A549 (cell line): ENCODE results near the gene EIF3L. TPM values are rescaled to one million over a fixed set of nuclear protein-coding genes. Genes with fewer than 3 reads are reported as not detected.
"Not testable (repeated sequence)": the region's sequence is repeated elsewhere in the genome, so short reads cannot be mapped to it uniquely, and the experiment has no call there.

Source experiments
- ATAC-seq, 2 experiments: fragments of 200-7000 bp in 1 of 2; fragments of >200 bp in 1 of 2; cut with Nextera tagmentation in 1 of 2; cut with Tn5 transposase in 1 of 2; 3 replicates each; pipeline versions ENCODE4 v1.8.0 to v1.9.1; 2018 to 2020; ENCODE audit warnings: mild to moderate bottlenecking in 1 of 2, moderate library complexity in 1 of 2
- CTCF ChIA-PET: fragments of 300-600 bp; sonication (Branson Sonifier 250); formaldehyde crosslinking; extraction: SDS; loops from one replicate; lab custom pipeline; 2021; ENCODE audit warnings: antibody characterized with exemption, inconsistent platforms; lab: Yijun Ruan, JAX
- POLR2A ChIA-PET: fragments of 350-600 bp; formaldehyde crosslinking; extraction: SDS; loops from one replicate; lab custom pipeline; 2021; ENCODE audit warnings: antibody characterized with exemption, inconsistent platforms; lab: Yijun Ruan, JAX
- DNase-seq, 2 experiments: peaks; one replicate each; pipeline versions ENCODE4 v3.0.0 to v3.0.0-alpha.2; 2011 to 2016; ENCODE audit warnings: low read depth in 1 of 2, low spot score in 1 of 2
- FAIRE-seq: peaks from 2 replicates; lab custom pipeline; 2011; peaks lifted over from hg19 to GRCh38; lab: Jason Lieb, UNC
- H3K27ac ChIP-seq, 2 experiments: fragments of >200 bp; sonication (Bioruptor Twin); formaldehyde crosslinking; 3 replicates each; pipeline ENCODE4 v1.5.1; 2016 to 2017
- H3K4me1 ChIP-seq: fragments of >200 bp; sonication (Bioruptor Twin); formaldehyde crosslinking; 3 replicates; pipeline ENCODE4 v1.6.1; 2016
- H3K4me2 ChIP-seq: fragments of >200 bp; sonication (Bioruptor Twin); formaldehyde crosslinking; 3 replicates; pipeline ENCODE4 v1.6.1; 2016
- H3K4me3 ChIP-seq: fragments of >200 bp; sonication (Bioruptor Twin); formaldehyde crosslinking; 3 replicates; pipeline ENCODE4 v1.5.1; 2016
- H3K9me3 ChIP-seq: fragments of >200 bp; sonication (Bioruptor Twin); formaldehyde crosslinking; 3 replicates; pipeline ENCODE4 v1.6.1; 2016
- ATOH8 ChIP-seq: fragments of 250-450 bp; sonication (Bioruptor Pico); IDR thresholded peaks from 2 replicates; pipeline ENCODE4 v1.5.0; 2020; ENCODE audit warnings: low read depth, mild to moderate bottlenecking, moderate library complexity
- BHLHE40 ChIP-seq: IDR thresholded peaks from 2 replicates; pipeline ENCODE4 v1.6.1; 2012; ENCODE audit warnings: low read depth, low read length, inconsistent platforms
- E2F6 ChIP-seq: IDR thresholded peaks from 2 replicates; pipeline ENCODE4 v1.6.1; 2012; ENCODE audit warnings: low read depth, borderline replicate concordance
- HOXB13 ChIP-seq: fragments of 250-450 bp; sonication (Bioruptor Pico); IDR thresholded peaks from 2 replicates; pipeline ENCODE4 v1.5.0; 2020; ENCODE audit warnings: low read depth, mild to moderate bottlenecking, moderate library complexity
- JUN ChIP-seq, 2 experiments: fragments of >200 bp; sonication (Bioruptor Twin); formaldehyde crosslinking; IDR thresholded peaks; 2 replicates in 1 of 2; 3 replicates in 1 of 2; pipeline ENCODE4 v1.6.1; 2016 to 2017
- MAX ChIP-seq: IDR thresholded peaks from 2 replicates; pipeline ENCODE4 v1.6.1; 2012
- MYC ChIP-seq: IDR thresholded peaks from 2 replicates; pipeline ENCODE4 v1.6.1; 2012; ENCODE audit warnings: mild to moderate bottlenecking, inconsistent platforms, low read length, improper control_type of control experiment, borderline replicate concordance
- PHF8 ChIP-seq: fragments of 200-600 bp; sonication (generic); IDR thresholded peaks from 2 replicates; pipeline ENCODE4 v1.6.1; 2016; ENCODE audit warnings: low read depth, mild to moderate bottlenecking, antibody characterized with exemption, moderate library complexity, borderline replicate concordance
- POLR2A ChIP-seq: IDR thresholded peaks from 2 replicates; pipeline ENCODE4 v1.6.1; 2012; ENCODE audit warnings: mild to moderate bottlenecking, low read length
- TFCP2L1 ChIP-seq: fragments of 250-450 bp; sonication (Bioruptor Pico); IDR thresholded peaks from 2 replicates; pipeline ENCODE4 v1.5.0; 2021; ENCODE audit warnings: mild to moderate bottlenecking
- USF2 ChIP-seq: fragments of 450-650 bp; IDR thresholded peaks from 2 replicates; pipeline ENCODE4 v1.6.1; 2014; ENCODE audit warnings: antibody characterized with exemption
- WGBS: methylation state at CpG from one replicate; pipeline ENCODE4 v1.1.6; 2017; ENCODE audit errors: missing lambda C conversion rate; 5-methylcytosine and 5-hydroxymethylcytosine counted together
- polyA minus RNA-seq: library from RNA; depleted of rRNA, polyadenylated mRNA; stranded (reverse); fragments of >200 nt; gene quantifications from 2 replicates; pipeline ENCODE4 v1.2.3, GENCODE V29; 2011; rRNA and poly(A)+ RNA removed
- polyA plus RNA-seq, 4 experiments: library from polyadenylated mRNA; depleted of rRNA in 3 of 4; stranded (reverse); fragments of >200 nt; fragmentation: RNase III in 1 of 4; extraction: RNeasy Plus Mini Kit Qiagen cat#74134 plus additional on column Dnase treatment in 1 of 4; gene quantifications; 2 replicates in 3 of 4; 3 replicates in 1 of 4; pipeline ENCODE4 v1.2.3, GENCODE V29; 2011 to 2017
- TF ChIP-seq, protein P1 (sequence below): fragments of >200 bp; sonication (Bioruptor Twin); formaldehyde crosslinking; IDR thresholded peaks from 3 replicates; pipeline ENCODE4 v1.6.1; 2016

Gene EIF3L
- polyA plus RNA-seq (2011; rRNA removed) (423 and 493 TPM in 2 replicates), polyA plus RNA-seq (2017; fragmentation: RNase III; extraction: RNeasy Plus Mini Kit Qiagen cat#74134 plus additional on column Dnase treatment) (212 to 222 TPM (median 218 TPM) in 3 replicates), polyA minus RNA-seq (412 and 554 TPM in 2 replicates)
- polyA plus RNA-seq (2012; cell fraction: cytosol; rRNA removed) = 206 and 272 TPM in 2 replicates
- polyA plus RNA-seq (2012; cell fraction: nucleus; rRNA removed) = 133 and 171 TPM in 2 replicates

DNA sequence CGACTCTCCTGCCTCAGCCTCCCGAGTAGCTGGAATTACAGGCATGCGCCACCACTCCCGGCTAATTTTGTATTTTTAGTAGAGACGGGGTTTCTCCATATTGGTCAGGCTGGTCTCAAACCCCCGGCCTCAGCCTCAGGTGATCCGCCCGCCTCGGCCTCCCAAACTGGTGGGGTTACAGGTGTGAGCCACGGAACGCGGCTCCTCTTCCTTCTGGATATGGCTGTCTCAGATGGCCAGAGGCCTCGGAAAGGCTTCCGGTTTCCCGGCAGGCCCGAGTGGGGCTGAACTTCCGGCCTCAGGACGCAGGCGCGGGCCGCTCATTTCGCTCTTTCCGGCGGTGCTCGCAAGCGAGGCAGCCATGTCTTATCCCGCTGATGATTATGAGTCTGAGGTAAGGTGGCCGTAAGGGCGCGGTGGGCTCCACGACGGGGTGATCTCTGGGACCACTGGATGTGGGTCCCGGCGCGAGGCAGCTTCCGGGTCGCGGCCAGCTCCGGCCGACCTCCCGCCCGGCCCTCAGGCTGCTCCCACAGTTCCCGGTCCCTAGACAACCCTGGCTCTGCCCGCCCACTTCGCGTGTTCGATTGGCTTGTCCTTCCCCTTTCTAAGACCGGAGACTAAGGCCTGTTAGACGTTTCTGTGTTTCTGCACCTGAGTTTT, at the start of gene EIF3L:
EIF3L (plus strand) TSS at position 331 of the 663 bp plus-strand sequence; CDS start at position 362, 31 bp downstream.
- peak; percentile 69 for TF ChIP-seq POLR2A
- no peak for TF ChIP-seq TFCP2L1 (CRISPR knock-in tag)
- TF ChIP-seq, protein P1, sequence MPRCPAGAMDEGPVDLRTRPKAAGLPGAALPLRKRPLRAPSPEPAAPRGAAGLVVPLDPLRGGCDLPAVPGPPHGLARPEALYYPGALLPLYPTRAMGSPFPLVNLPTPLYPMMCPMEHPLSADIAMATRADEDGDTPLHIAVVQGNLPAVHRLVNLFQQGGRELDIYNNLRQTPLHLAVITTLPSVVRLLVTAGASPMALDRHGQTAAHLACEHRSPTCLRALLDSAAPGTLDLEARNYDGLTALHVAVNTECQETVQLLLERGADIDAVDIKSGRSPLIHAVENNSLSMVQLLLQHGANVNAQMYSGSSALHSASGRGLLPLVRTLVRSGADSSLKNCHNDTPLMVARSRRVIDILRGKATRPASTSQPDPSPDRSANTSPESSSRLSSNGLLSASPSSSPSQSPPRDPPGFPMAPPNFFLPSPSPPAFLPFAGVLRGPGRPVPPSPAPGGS = peak; percentile 84; the same call in 2 of the 3 replicates
- peak; percentile 82 for TF ChIP-seq MAX
- TF ChIP-seq PHF8 = 0 out of 2 replicates have a peak, but pooled peaks have one; percentile 45
- peak; percentile 69; the same call in 1 of the 2 replicates for TF ChIP-seq E2F6
- 0 out of 2 replicates have a peak, but pooled peaks have one; percentile 8 for TF ChIP-seq MYC
- no peak for TF ChIP-seq ATOH8 (CRISPR knock-in tag)
- TF ChIP-seq JUN (IDR thresholded peaks at IDR 0.05) = peak in 1 of 2 experiments; percentile 90; a peak in 3 of 5 replicates
- peak; percentile 92 to 95 for ATAC-seq
- no peaks in the 10 kb centered on the region for H3K9me3 ChIP-seq
- H3K4me1 ChIP-seq = peaks cover 11% of the 10 kb centered on the region; the same call in 2 of the 3 replicates
- peak within 1 kb of the TSS; percentile 93 to 94 for H3K27ac ChIP-seq
- WGBS = 3% methylated on average over 26 of the region's 49 CpGs
- H3K4me2 ChIP-seq = peak within 1 kb of the TSS; percentile 98
- FAIRE-seq = no peak
- peak; percentile 90 for DNase-seq
- CTCF ChIA-PET = interaction anchor here (4.7 kb wide), 1 partner anchor 14 kb away, joined by 46 read pairs; no protein-coding TSS in a partner anchor
- peak within 1 kb of the TSS; percentile 86 for H3K4me3 ChIP-seq
- POLR2A ChIA-PET = no interaction called here

DNA sequence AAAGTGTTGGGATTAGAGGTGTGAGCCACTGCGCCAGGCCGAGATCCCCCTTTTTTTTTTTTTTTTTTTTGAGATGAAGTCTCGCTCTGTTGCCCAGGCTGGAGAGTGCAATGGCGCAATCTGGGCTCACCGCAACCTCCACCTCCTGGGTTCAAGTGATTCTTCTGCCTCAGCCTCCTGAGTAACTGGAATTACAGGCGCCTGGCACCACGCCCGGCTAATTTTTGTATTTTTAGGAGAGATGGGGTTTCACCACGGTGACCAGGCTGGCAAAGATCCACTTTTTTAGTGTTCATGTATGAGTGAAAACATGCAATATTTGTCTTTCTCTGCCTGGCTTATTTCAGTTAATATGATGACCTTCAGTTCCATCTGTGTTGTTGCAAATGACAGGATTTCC, 49.2 kb upstream of the EIF3L start:
- ATAC-seq, H3K4me2 ChIP-seq, FAIRE-seq, H3K27ac ChIP-seq, DNase-seq, H3K4me3 ChIP-seq, H3K9me3 ChIP-seq: not testable (repeated sequence)
- POLR2A ChIA-PET = interaction anchor here (0.6 kb wide), 1 partner anchor 157 kb away, joined by 5 read pairs; no protein-coding TSS in a partner anchor
- H3K4me1 ChIP-seq = peaks cover 16% of the 10 kb centered on the region
- 68% methylated on average over 9 of the region's 9 CpGs for WGBS
- CTCF ChIA-PET = interaction anchor here (0.6 to 1.1 kb wide), 2 partner anchors 8 to 122 kb away, joined by 3 read pairs; no protein-coding TSS in a partner anchor

GRCh38 chr22:37801946-37802309, 47.3 kb upstream of the EIF3L start:
- TF ChIP-seq HOXB13 (CRISPR knock-in tag) = no peak
- TF ChIP-seq BHLHE40 = peak; percentile 54
- TF ChIP-seq USF2 = peak; percentile 33; the same call in 1 of the 2 replicates
- Histone ChIP-seq H3K4me3 (peak overlapping the region; percentile 64), H3K9me3 (no peaks in the 10 kb centered on the region), H3K27ac (peak overlapping the region; percentile 78 to 99), H3K4me2 (peak overlapping the region; percentile 99), H3K4me1 (peaks cover 16% of the 10 kb centered on the region)
- ATAC-seq (no peak), DNase-seq (peak in 1 of 2 experiments; percentile 31), FAIRE-seq (no peak)
- WGBS = 14% methylated on average over 10 of the region's 13 CpGs
- POLR2A ChIA-PET = interaction anchor here (0.6 kb wide), 1 partner anchor 8 kb away, joined by 4 read pairs; no protein-coding TSS in a partner anchor
- CTCF ChIA-PET = interaction anchor here (1.5 kb wide), 2 partner anchors 9 to 159 kb away, joined by 4 to 6 read pairs; no protein-coding TSS in a partner anchor
